Keratinocyte (primary cell): ENCODE measurements around the gene SCUBE3. TPM values are rescaled to one million over a fixed set of nuclear protein-coding genes. Genes with fewer than 3 reads are reported as not detected.

Experiments
- DNase-seq: peaks from one replicate; pipeline ENCODE4 v3.0.0-alpha.2; 2011; ENCODE audit warnings: low read depth, missing footprints, low spot score
- FAIRE-seq: peaks from 2 replicates; lab custom pipeline; 2011; peaks lifted over from hg19 to GRCh38; lab: Jason Lieb, UNC
- H2AFZ ChIP-seq: 2 replicates; pipeline ENCODE4 v1.6.0; 2012; ENCODE audit warnings: low read length, control low read depth, inconsistent platforms; ENCODE audit not compliant: control insufficient read depth
- H3K27ac ChIP-seq: 2 replicates; pipeline ENCODE4 v1.5.1; 2011; ENCODE audit warnings: low read length; ENCODE audit not compliant: control insufficient read depth, insufficient read depth
- H3K27me3 ChIP-seq: 3 replicates; pipeline ENCODE4 v1.6.0; 2011; ENCODE audit warnings: low read length; ENCODE audit not compliant: control insufficient read depth, insufficient read depth; ENCODE audit errors: extremely low read depth
- H3K36me3 ChIP-seq, 2 experiments: 2 replicates in 1 of 2; 3 replicates in 1 of 2; pipeline ENCODE4 v1.5.1; 2011; ENCODE audit warnings: low read length in 2 of 2, mild to moderate bottlenecking in 1 of 2; ENCODE audit not compliant: control insufficient read depth in 2 of 2, insufficient read depth in 2 of 2; ENCODE audit errors: extremely low read depth in 1 of 2
- H3K4me1 ChIP-seq: 3 replicates; pipeline ENCODE4 v1.5.1; 2011; ENCODE audit warnings: low read length; ENCODE audit not compliant: control insufficient read depth, insufficient read depth; ENCODE audit errors: extremely low read depth
- H3K4me2 ChIP-seq: 3 replicates; pipeline ENCODE4 v1.6.0; 2011; ENCODE audit warnings: low read depth, low read length; ENCODE audit not compliant: control insufficient read depth, insufficient read depth; ENCODE audit errors: extremely low read depth
- H3K4me3 ChIP-seq, 3 experiments: fragments of 200-600 bp in 1 of 3; sonication (generic) in 1 of 3; 2 replicates in 2 of 3; 3 replicates in 1 of 3; pipeline ENCODE4 v1.5.1; 2011 to 2016; ENCODE audit warnings: low read length in 3 of 3, mild to moderate bottlenecking in 3 of 3, control low read depth in 2 of 3, inconsistent platforms in 1 of 3, low read depth in 1 of 3, mixed read lengths in 1 of 3, mixed run types in 1 of 3, moderate library complexity in 1 of 3; ENCODE audit not compliant: control insufficient read depth in 2 of 3, insufficient read depth in 2 of 3; ENCODE audit errors: extremely low read depth in 1 of 3
- H3K79me2 ChIP-seq: 2 replicates; pipeline ENCODE4 v1.6.0; 2012; ENCODE audit warnings: low read length; ENCODE audit not compliant: control insufficient read depth, insufficient read depth
- H3K9ac ChIP-seq: 3 replicates; pipeline ENCODE4 v1.6.0; 2011; ENCODE audit warnings: low read length; ENCODE audit not compliant: control insufficient read depth, insufficient read depth; ENCODE audit errors: extremely low read depth
- H3K9me1 ChIP-seq: 3 replicates; pipeline ENCODE4 v1.6.0; 2011; ENCODE audit warnings: low read length; ENCODE audit not compliant: control insufficient read depth, insufficient read depth; ENCODE audit errors: extremely low read depth
- H3K9me3 ChIP-seq: 2 replicates; pipeline ENCODE4 v1.5.1; 2012; ENCODE audit warnings: low read depth, low read length; ENCODE audit not compliant: control insufficient read depth
- H4K20me1 ChIP-seq: 3 replicates; pipeline ENCODE4 v1.6.0; 2011; ENCODE audit warnings: low read length; ENCODE audit not compliant: control insufficient read depth, insufficient read depth; ENCODE audit errors: extremely low read depth
- EZH2 ChIP-seq: IDR thresholded peaks from one replicate; pipeline ENCODE4 v1.6.1; 2012; ENCODE audit warnings: inconsistent platforms, mild to moderate bottlenecking, low read length, moderate library complexity
- dilution Hi-C: fragments of 300-500 bp; cut with MboI; formaldehyde crosslinking; loops from one replicate; pipeline ENCODE4 v1.7.0; 2020; ENCODE audit warnings: low sequenced_read_pairs; ENCODE audit not compliant: extremely low pct_ligation_motif_present
- polyA plus RNA-seq, 5 experiments: library from polyadenylated mRNA; depleted of rRNA in 3 of 5; stranded (reverse) in 3 of 5; stranded (forward) in 1 of 5; unstranded in 1 of 5; fragments of >200 nt; gene quantifications; 1 replicate in 1 of 5; 2 replicates in 3 of 5; 3 replicates in 1 of 5; pipeline versions ENCODE4 v1.2.1 to v1.2.3, GENCODE V29; 2011 to 2012; ENCODE audit warnings: missing spikeins in 2 of 5, low read depth in 1 of 5, low replicate concordance in 1 of 5
- TF ChIP-seq, protein P1 (sequence below), 3 experiments: IDR thresholded peaks in 1 of 3; conservative IDR thresholded peaks in 1 of 3; optimal IDR thresholded peaks in 1 of 3; 2 replicates in 2 of 3; 3 replicates in 1 of 3; pipeline versions ENCODE3 to v1.5.1; 2011; ENCODE audit warnings: low read length in 3 of 3, mild to moderate bottlenecking in 3 of 3, moderate library complexity in 2 of 3, control low read depth in 1 of 3, inconsistent platforms in 1 of 3; ENCODE audit not compliant: insufficient read depth in 2 of 3; ENCODE audit errors: extremely low read depth in 1 of 3

The SCUBE3 gene
- polyA plus RNA-seq, 1 donor (not counting 4 experiments of a cell fraction or from before 2014, with no cell fraction given), result 0.01 TPM

DNA sequence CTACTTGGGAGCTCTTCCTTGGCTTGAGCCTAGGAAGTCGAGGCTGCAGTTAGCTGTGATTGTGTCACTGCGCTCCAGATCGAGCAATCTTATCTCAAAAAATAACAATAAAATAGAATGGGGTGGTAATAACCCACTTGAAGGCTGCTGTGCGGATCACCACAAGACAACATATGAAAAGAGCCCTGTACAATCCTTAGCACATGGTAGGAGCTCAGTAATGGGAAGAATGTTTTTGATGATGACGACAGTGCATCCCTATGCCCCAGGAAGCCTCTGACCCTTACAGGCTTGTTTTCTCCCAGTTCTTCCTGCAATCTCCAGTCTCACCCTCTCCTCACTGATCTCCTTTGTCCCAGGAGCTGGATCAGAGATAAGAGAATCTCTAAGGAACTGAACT is 15.5 kb downstream of the SCUBE3 start:
- Histone ChIP-seq H3K9me3 (no peaks in the 10 kb centered on the region), H3K9ac (no peak overlapping the region), H3K4me2 (no peak overlapping the region), H2AFZ (no peak overlapping the region), H3K79me2 (no peaks in the 10 kb centered on the region), H3K27me3 (no peaks in the 10 kb centered on the region), H3K36me3 (no peaks in the 10 kb centered on the region), H3K9me1 (no peaks in the 10 kb centered on the region), H3K4me1 (no peaks in the 10 kb centered on the region), H4K20me1 (no peaks in the 10 kb centered on the region), H3K27ac (no peak overlapping the region), H3K4me3 (no peak overlapping the region)
- FAIRE-seq (no peak), DNase-seq (no peak)
- TF ChIP-seq, protein P1, sequence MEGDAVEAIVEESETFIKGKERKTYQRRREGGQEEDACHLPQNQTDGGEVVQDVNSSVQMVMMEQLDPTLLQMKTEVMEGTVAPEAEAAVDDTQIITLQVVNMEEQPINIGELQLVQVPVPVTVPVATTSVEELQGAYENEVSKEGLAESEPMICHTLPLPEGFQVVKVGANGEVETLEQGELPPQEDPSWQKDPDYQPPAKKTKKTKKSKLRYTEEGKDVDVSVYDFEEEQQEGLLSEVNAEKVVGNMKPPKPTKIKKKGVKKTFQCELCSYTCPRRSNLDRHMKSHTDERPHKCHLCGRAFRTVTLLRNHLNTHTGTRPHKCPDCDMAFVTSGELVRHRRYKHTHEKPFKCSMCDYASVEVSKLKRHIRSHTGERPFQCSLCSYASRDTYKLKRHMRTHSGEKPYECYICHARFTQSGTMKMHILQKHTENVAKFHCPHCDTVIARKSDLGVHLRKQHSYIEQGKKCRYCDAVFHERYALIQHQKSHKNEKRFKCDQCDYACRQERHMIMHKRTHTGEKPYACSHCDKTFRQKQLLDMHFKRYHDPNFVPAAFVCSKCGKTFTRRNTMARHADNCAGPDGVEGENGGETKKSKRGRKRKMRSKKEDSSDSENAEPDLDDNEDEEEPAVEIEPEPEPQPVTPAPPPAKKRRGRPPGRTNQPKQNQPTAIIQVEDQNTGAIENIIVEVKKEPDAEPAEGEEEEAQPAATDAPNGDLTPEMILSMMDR (optimal IDR thresholded peaks at IDR 0.05 in 1 of 3, IDR thresholded peaks at IDR 0.05 in 1 of 3, conservative IDR thresholded peaks at IDR 0.05 in 1 of 3; ENCODE audit: extremely low read depth in 1 of 3, insufficient read depth in 2 of 3, low read length in 3 of 3), result no peak
- TF ChIP-seq EZH2, result no peak
- dilution Hi-C loops, result no loop called here

- Histone ChIP-seq H3K27ac (no peak overlapping the region), H3K36me3 (no peaks in the 10 kb centered on the region), H3K4me1 (no peaks in the 10 kb centered on the region), H3K27me3 (no peaks in the 10 kb centered on the region), H3K9me1 (no peaks in the 10 kb centered on the region), H3K4me2 (no peak overlapping the region), H3K4me3 (no peak overlapping the region), H3K9me3 (no peaks in the 10 kb centered on the region), H4K20me1 (no peaks in the 10 kb centered on the region), H2AFZ (no peak overlapping the region), H3K9ac (no peak overlapping the region), H3K79me2 (no peaks in the 10 kb centered on the region)
- no peak for FAIRE-seq
- TF ChIP-seq, protein P1 (optimal IDR thresholded peaks at IDR 0.05 in 1 of 3, IDR thresholded peaks at IDR 0.05 in 1 of 3, conservative IDR thresholded peaks at IDR 0.05 in 1 of 3; ENCODE audit: extremely low read depth in 1 of 3, insufficient read depth in 2 of 3, low read length in 3 of 3), result no peak
- no peak for TF ChIP-seq EZH2
- DNase-seq, result no peak
- dilution Hi-C loops, result no loop called here
These were observed 16.7 kb downstream of the SCUBE3 start for GRCh38 chr6:35230498-35230897.
